GM19438 (cell line): ENCODE measurements around the gene OR3A2.
"Not testable (repeated sequence)": the region's sequence is repeated elsewhere in the genome, so short reads cannot be mapped to it uniquely, and the experiment has no call there.

Source experiments
- ATAC-seq: cut with Tn5 transposase; IDR thresholded peaks from one replicate; pipeline ENCODE4 v1.9.1; 2021; ENCODE audit warnings: low read depth; ENCODE audit not compliant: unreplicated experiment

Gene OR3A2

GRCh38 chr17:3385869-3386816, at the start of gene OR3A2:
Gene OR3A2, minus strand, starts transcription at chr17:3386308.
- ATAC-seq: no peak

- no peak for ATAC-seq
Measured at GRCh38 chr17:3433741-3434140, 47.6 kb upstream of the OR3A2 start, which contains the start of gene OR1E2. Gene OR1E2, minus strand, starts transcription at chr17:3433841. Its CDS starts 0 bp downstream, at chr17:3433841.

GRCh38 chr17:3433215-3433614, 47.1 kb upstream of the OR3A2 start:
- ATAC-seq: not testable (repeated sequence)

- ATAC-seq: no peak
Measured at GRCh38 chr17:3418222-3418621, 32.1 kb upstream of the OR3A2 start.

GRCh38 chr17:3415610-3416009, 29.5 kb upstream of the OR3A2 start:
- ATAC-seq: no peak

- not testable (repeated sequence) for ATAC-seq
Measured at GRCh38 chr17:3412216-3412615, 26.1 kb upstream of the OR3A2 start.

- no peak for ATAC-seq
Measured at GRCh38 chr17:3411070-3411469, 25.0 kb upstream of the OR3A2 start, which contains the start of gene OR3A3. Gene OR3A3, plus strand, starts transcription at chr17:3411370.

GRCh38 chr17:3403856-3404255, 17.7 kb upstream of the OR3A2 start:
- not testable (repeated sequence) for ATAC-seq

GRCh38 chr17:3401786-3402185, 15.7 kb upstream of the OR3A2 start:
- no peak for ATAC-seq

- no peak for ATAC-seq
Measured at GRCh38 chr17:3400055-3400454, 13.9 kb upstream of the OR3A2 start.

GRCh38 chr17:3398310-3398709, 12.2 kb upstream of the OR3A2 start, which contains the start of gene OR1E1:
Gene OR1E1, minus strand, starts transcription at chr17:3398410. Its CDS starts 0 bp downstream, at chr17:3398410.
- no peak for ATAC-seq

- ATAC-seq: not testable (repeated sequence)
Measured at GRCh38 chr17:3397801-3398200, 11.7 kb upstream of the OR3A2 start.

- ATAC-seq: no peak
Measured at GRCh38 chr17:3389791-3390190, 3.7 kb upstream of the OR3A2 start.

- no peak for ATAC-seq
Measured at GRCh38 chr17:3381957-3382356, 4.2 kb downstream of the OR3A2 start.

GRCh38 chr17:3378321-3378720, 7.8 kb downstream of the OR3A2 start:
- no peak for ATAC-seq

- not testable (repeated sequence) for ATAC-seq
Measured at GRCh38 chr17:3371167-3371566, 14.9 kb downstream of the OR3A2 start.

- ATAC-seq: not testable (repeated sequence)
Measured at GRCh38 chr17:3342782-3343181, 43.3 kb downstream of the OR3A2 start.

- no peak for ATAC-seq
Measured at GRCh38 chr17:3335876-3336275, 50.2 kb downstream of the OR3A2 start.

GRCh38 chr17:3318336-3318735, 67.8 kb downstream of the OR3A2 start:
- no peak for ATAC-seq

- ATAC-seq: no peak
Measured at GRCh38 chr17:3316836-3317235, 69.3 kb downstream of the OR3A2 start.

GRCh38 chr17:3308603-3309002, 77.5 kb downstream of the OR3A2 start:
- ATAC-seq: no peak

GRCh38 chr17:3298260-3298659, 87.8 kb downstream of the OR3A2 start, which contains the start of gene OR3A1:
Gene OR3A1, minus strand, starts transcription at chr17:3298360. Its CDS starts 5,778 bp downstream, at chr17:3292582.
- no peak for ATAC-seq
